ENCODE measurements around the gene FAM20A. TPM values are rescaled to one million over a fixed set of nuclear protein-coding genes. Genes with fewer than 3 reads are reported as not detected.

FAM20A gene
- total RNA-seq, 1 donor from 2014 or later = 11.5 TPM

GRCh38 chr17:68576137-68576536 is 25.0 kb downstream of the FAM20A start:
- TF ChIP-seq CTCF (conservative IDR thresholded peaks at IDR 0.05) = no peak
- Mint-ChIP-seq H3K9me3 (no peaks in the 10 kb centered on the region), H3K27me3 (no peaks in the 10 kb centered on the region), H3K4me3 (no peak overlapping the region), H3K36me3 (no peaks in the 10 kb centered on the region), H3K27ac (no peak overlapping the region), H3K4me1 (ENCODE audit: unreplicated experiment) (peaks cover 12% of the 10 kb centered on the region)
- DNase-seq (ENCODE audit: extremely low spot score, unreplicated experiment) = no peak

GRCh38 chr17:68573338-68573737 is 27.8 kb downstream of the FAM20A start:
- H3K9me3 Mint-ChIP-seq = no peaks in the 10 kb centered on the region
- DNase-seq (ENCODE audit: extremely low spot score, unreplicated experiment) = no peak
- H3K27me3 Mint-ChIP-seq = no peaks in the 10 kb centered on the region
- H3K4me3 Mint-ChIP-seq = no peak overlapping the region
- H3K36me3 Mint-ChIP-seq = no peaks in the 10 kb centered on the region
- H3K27ac Mint-ChIP-seq = no peak overlapping the region
- no peak for TF ChIP-seq CTCF (conservative IDR thresholded peaks at IDR 0.05)
- H3K4me1 Mint-ChIP-seq (ENCODE audit: unreplicated experiment) = peaks cover 6% of the 10 kb centered on the region

- Mint-ChIP-seq H3K9me3 (peaks cover 4% of the 10 kb centered on the region), H3K27me3 (no peaks in the 10 kb centered on the region), H3K4me3 (no peak overlapping the region), H3K36me3 (no peaks in the 10 kb centered on the region), H3K4me1 (ENCODE audit: unreplicated experiment) (peaks cover 2% of the 10 kb centered on the region), H3K27ac (no peak overlapping the region)
- no peak for TF ChIP-seq CTCF (conservative IDR thresholded peaks at IDR 0.05)
- no peak for DNase-seq (ENCODE audit: extremely low spot score, unreplicated experiment)
These were observed 28.9 kb downstream of the FAM20A start for GRCh38 chr17:68572138-68572842.

GRCh38 chr17:68570526-68570925 is 30.6 kb downstream of the FAM20A start:
- H3K4me3 Mint-ChIP-seq = no peak overlapping the region
- peaks cover 4% of the 10 kb centered on the region for H3K9me3 Mint-ChIP-seq
- H3K4me1 Mint-ChIP-seq (ENCODE audit: unreplicated experiment) = no peaks in the 10 kb centered on the region
- no peak overlapping the region for H3K27ac Mint-ChIP-seq
- no peaks in the 10 kb centered on the region for H3K27me3 Mint-ChIP-seq
- no peaks in the 10 kb centered on the region for H3K36me3 Mint-ChIP-seq
- DNase-seq (ENCODE audit: extremely low spot score, unreplicated experiment) = no peak
- no peak for TF ChIP-seq CTCF (conservative IDR thresholded peaks at IDR 0.05)

GRCh38 chr17:68569346-68569745 is 31.8 kb downstream of the FAM20A start:
- no peaks in the 10 kb centered on the region for H3K27me3 Mint-ChIP-seq
- TF ChIP-seq CTCF (conservative IDR thresholded peaks at IDR 0.05) = no peak
- DNase-seq (ENCODE audit: extremely low spot score, unreplicated experiment) = no peak
- no peaks in the 10 kb centered on the region for H3K4me1 Mint-ChIP-seq (ENCODE audit: unreplicated experiment)
- no peak overlapping the region for H3K4me3 Mint-ChIP-seq
- peaks cover 4% of the 10 kb centered on the region for H3K9me3 Mint-ChIP-seq
- no peak overlapping the region for H3K27ac Mint-ChIP-seq
- H3K36me3 Mint-ChIP-seq = no peaks in the 10 kb centered on the region
